K562 (cell line): ENCODE data around the gene NFE2. TPM values are rescaled to one million over a fixed set of nuclear protein-coding genes. Genes with fewer than 3 reads are reported as not detected.

Source experiments
- CCNT2 ChIP-seq: IDR thresholded peaks from 2 replicates; pipeline ENCODE4 v1.6.1; 2011; ENCODE audit warnings: borderline replicate concordance, low read depth, mild to moderate bottlenecking, moderate library complexity, mixed read lengths, low read length; ENCODE audit not compliant: insufficient read length; ENCODE audit errors: extremely low read depth
- ELF4 ChIP-seq: fragments of 450-650 bp; formaldehyde crosslinking; IDR thresholded peaks from 2 replicates; pipeline ENCODE4 v1.4.0; 2022; ENCODE audit warnings: missing genetic modification characterization
- GATAD2A ChIP-seq: fragments of 450-650 bp; IDR thresholded peaks from 2 replicates; pipeline ENCODE4 v1.6.1; 2017
- HIVEP1 ChIP-seq: fragments of 250-450 bp; sonication (Bioruptor Pico); IDR thresholded peaks from 2 replicates; pipeline ENCODE4 v1.4.0; 2020; ENCODE audit warnings: mild to moderate bottlenecking
- MBD2 ChIP-seq: sonication (generic); IDR thresholded peaks from 2 replicates; pipeline ENCODE4 v1.6.1; 2016; ENCODE audit warnings: low read depth, borderline replicate concordance
- MEF2A ChIP-seq: IDR thresholded peaks from 2 replicates; pipeline ENCODE4 v1.6.1; 2011; ENCODE audit warnings: low read depth, mild to moderate bottlenecking, low read length, moderate library complexity; ENCODE audit not compliant: control insufficient read depth
- NCOA1 ChIP-seq: fragments of 450-650 bp; IDR thresholded peaks from 2 replicates; pipeline ENCODE4 v1.6.1; 2016; ENCODE audit warnings: low read depth
- POLR2AphosphoS2 ChIP-seq: IDR thresholded peaks from 2 replicates; pipeline ENCODE4 v1.6.1; 2012; ENCODE audit warnings: low read length, improper control_type of control experiment
- RCOR1 ChIP-seq, 2 experiments: IDR thresholded peaks; 2 replicates each; pipeline ENCODE4 v1.6.1; 2012; ENCODE audit warnings: low read depth in 2 of 2, low read length in 2 of 2, borderline replicate concordance in 1 of 2, improper control_type of control experiment in 1 of 2
- SIN3A ChIP-seq, 2 experiments: fragments of 150-350 bp in 1 of 2; IDR thresholded peaks; 2 replicates each; pipeline ENCODE4 v1.6.1; 2011 to 2016; ENCODE audit warnings: borderline replicate concordance in 2 of 2, low read depth in 2 of 2, low read length in 2 of 2, mild to moderate bottlenecking in 2 of 2, moderate library complexity in 2 of 2; ENCODE audit not compliant: control insufficient read depth in 1 of 2
- SMAD1 ChIP-seq: fragments of 150-350 bp; IDR thresholded peaks from 2 replicates; pipeline ENCODE4 v1.6.1; 2014; ENCODE audit warnings: low read length, low read depth; ENCODE audit not compliant: partially characterized antibody
- TAL1 ChIP-seq: fragments of 450-650 bp; IDR thresholded peaks from 2 replicates; pipeline ENCODE4 v1.6.1; 2016; ENCODE audit warnings: mild to moderate bottlenecking
- TCF7 ChIP-seq: sonication (generic); IDR thresholded peaks from 2 replicates; pipeline ENCODE4 v1.6.1; 2016; ENCODE audit warnings: antibody characterized with exemption, borderline replicate concordance
- ZBED1 ChIP-seq: IDR thresholded peaks from 2 replicates; pipeline ENCODE4 v1.6.1; 2014
- ZBTB11 ChIP-seq, 3 experiments: fragments of 200-800 bp in 1 of 3; fragments of 250-450 bp in 1 of 3; fragments of 450-650 bp in 1 of 3; sonication (Bioruptor Pico) in 1 of 3; sonication (Bioruptor generic) in 1 of 3; formaldehyde crosslinking in 1 of 3; IDR thresholded peaks; 2 replicates each; pipeline versions ENCODE4 v1.6.1 to v1.8.0; 2016 to 2022; ENCODE audit warnings: mild to moderate bottlenecking in 2 of 3, missing genetic modification characterization in 2 of 3, missing compliant biosample characterization in 1 of 3, moderate library complexity in 1 of 3
- ZNF324 ChIP-seq: fragments of 250-450 bp; sonication (Bioruptor Pico); IDR thresholded peaks from 2 replicates; pipeline ENCODE4 v1.4.0; 2020; ENCODE audit warnings: mild to moderate bottlenecking
- ZNF395 ChIP-seq: fragments of 200-800 bp; sonication (Bioruptor generic); IDR thresholded peaks from 2 replicates; pipeline ENCODE4 v1.6.1; 2017; ENCODE audit warnings: missing genetic modification characterization, missing compliant biosample characterization
- polyA plus RNA-seq, 8 experiments: library from polyadenylated mRNA; depleted of rRNA in 4 of 8; stranded (reverse) in 5 of 8; unstranded in 3 of 8; fragments of >200 nt; fragmentation: Nextera tagmentation in 2 of 8; fragmentation: Illumina TruSeq in 1 of 8; extraction: Ambion mirVana in 2 of 8; extraction: Trizol in 1 of 8; gene quantifications; 2 replicates each; pipeline versions ENCODE4 v1.2.1 to v1.2.3, GENCODE V29; 2011 to 2014; ENCODE audit warnings: inconsistent platforms in 1 of 8, missing spikeins in 1 of 8
- total RNA-seq, 7 experiments: library from RNA; depleted of rRNA in 6 of 7; stranded (reverse); fragments of >200 nt in 6 of 7; fragmentation: Illumina TruSeq in 2 of 7; extraction: Trizol in 2 of 7; gene quantifications; 2 replicates each; pipeline versions ENCODE4 v1.2.1 to v1.2.3, GENCODE V29; 2011 to 2021; ENCODE audit warnings: low replicate concordance in 1 of 7
- TF ChIP-seq, protein P1 (sequence below): sonication (generic); formaldehyde crosslinking; IDR thresholded peaks from 2 replicates; pipeline ENCODE4 v1.8.0; 2022; ENCODE audit warnings: missing genetic modification reagents, mild to moderate bottlenecking, moderate library complexity, borderline replicate concordance
- TF ChIP-seq, protein P2 (sequence below): fragments of 450-650 bp; IDR thresholded peaks from 2 replicates; pipeline ENCODE4 v1.7.1; 2018; ENCODE audit warnings: mild to moderate bottlenecking, low read depth; ENCODE audit not compliant: partially characterized antibody

NFE2 gene
- total and polyA plus RNA-seq, 9 of the 15 experiments (the other 6 are each of a cell fraction or from before 2014, with no cell fraction given) = 12.3 to 282 (median 208) TPM

GRCh38 chr12:54304187-54304810 is 3.5 kb upstream of the NFE2 start (continued):
- TF ChIP-seq SIN3A (IDR thresholded peaks at IDR 0.05; ENCODE audit: borderline replicate concordance in 2 of 2, control insufficient read depth in 1 of 2, low read depth in 2 of 2, low read length in 2 of 2) (peak in 1 of 2 experiments; percentile 49; a peak in 1 of 4 replicates), ZNF324 (CRISPR knock-in tag) (peak; percentile 78), MBD2 (peak; percentile 97), ZBTB11 (CRISPR knock-in tag; IDR thresholded peaks at IDR 0.05) (peak in 1 of 3 experiments; percentile 79; a peak in 2 of 6 replicates), SMAD1 (peak; percentile 96), RCOR1 (IDR thresholded peaks at IDR 0.05; ENCODE audit: borderline replicate concordance in 1 of 2, low read depth in 2 of 2, low read length in 2 of 2) (peak; percentile 91 to 93), HIVEP1 (CRISPR knock-in tag) (0 out of 2 replicates have a peak, but pooled peaks have one; percentile 21), TAL1 (peak; percentile 97), ZBED1 (peak; percentile 94), GATAD2A (peak; percentile 96), NCOA1 (peak; percentile 96), ZNF395 (CRISPR knock-in tag) (peak; percentile 94; the same call in 1 of the 2 replicates), TCF7 (peak; percentile 90; the same call in 1 of the 2 replicates), CCNT2 (peak; percentile 100), ELF4 (CRISPR knock-in tag) (peak; percentile 39; the same call in 1 of the 2 replicates), MEF2A (peak; percentile 68; the same call in 1 of the 2 replicates), POLR2AphosphoS2 (0 out of 2 replicates have a peak, but pooled peaks have one; percentile 32)
- TF ChIP-seq, protein P1, sequence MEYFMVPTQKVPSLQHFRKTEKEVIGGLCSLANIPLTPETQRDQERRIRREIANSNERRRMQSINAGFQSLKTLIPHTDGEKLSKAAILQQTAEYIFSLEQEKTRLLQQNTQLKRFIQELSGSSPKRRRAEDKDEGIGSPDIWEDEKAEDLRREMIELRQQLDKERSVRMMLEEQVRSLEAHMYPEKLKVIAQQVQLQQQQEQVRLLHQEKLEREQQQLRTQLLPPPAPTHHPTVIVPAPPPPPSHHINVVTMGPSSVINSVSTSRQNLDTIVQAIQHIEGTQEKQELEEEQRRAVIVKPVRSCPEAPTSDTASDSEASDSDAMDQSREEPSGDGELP (CRISPR knock-in tag) = peak; percentile 99
- TF ChIP-seq, protein P2, sequence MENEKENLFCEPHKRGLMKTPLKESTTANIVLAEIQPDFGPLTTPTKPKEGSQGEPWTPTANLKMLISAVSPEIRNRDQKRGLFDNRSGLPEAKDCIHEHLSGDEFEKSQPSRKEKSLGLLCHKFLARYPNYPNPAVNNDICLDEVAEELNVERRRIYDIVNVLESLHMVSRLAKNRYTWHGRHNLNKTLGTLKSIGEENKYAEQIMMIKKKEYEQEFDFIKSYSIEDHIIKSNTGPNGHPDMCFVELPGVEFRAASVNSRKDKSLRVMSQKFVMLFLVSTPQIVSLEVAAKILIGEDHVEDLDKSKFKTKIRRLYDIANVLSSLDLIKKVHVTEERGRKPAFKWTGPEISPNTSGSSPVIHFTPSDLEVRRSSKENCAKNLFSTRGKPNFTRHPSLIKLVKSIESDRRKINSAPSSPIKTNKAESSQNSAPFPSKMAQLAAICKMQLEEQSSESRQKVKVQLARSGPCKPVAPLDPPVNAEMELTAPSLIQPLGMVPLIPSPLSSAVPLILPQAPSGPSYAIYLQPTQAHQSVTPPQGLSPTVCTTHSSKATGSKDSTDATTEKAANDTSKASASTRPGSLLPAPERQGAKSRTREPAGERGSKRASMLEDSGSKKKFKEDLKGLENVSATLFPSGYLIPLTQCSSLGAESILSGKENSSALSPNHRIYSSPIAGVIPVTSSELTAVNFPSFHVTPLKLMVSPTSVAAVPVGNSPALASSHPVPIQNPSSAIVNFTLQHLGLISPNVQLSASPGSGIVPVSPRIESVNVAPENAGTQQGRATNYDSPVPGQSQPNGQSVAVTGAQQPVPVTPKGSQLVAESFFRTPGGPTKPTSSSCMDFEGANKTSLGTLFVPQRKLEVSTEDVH = peak; percentile 56
